ENCODE data around the gene POC1A.
A peak's percentile ranks its signal among the peaks of the same experiment; 100 is the strongest.

POC1A gene

GRCh38 chr3:52063026-52063723 is 91.0 kb downstream of the POC1A start:
- no peak for DNase-seq (ENCODE audit: low spot score)

DNA sequence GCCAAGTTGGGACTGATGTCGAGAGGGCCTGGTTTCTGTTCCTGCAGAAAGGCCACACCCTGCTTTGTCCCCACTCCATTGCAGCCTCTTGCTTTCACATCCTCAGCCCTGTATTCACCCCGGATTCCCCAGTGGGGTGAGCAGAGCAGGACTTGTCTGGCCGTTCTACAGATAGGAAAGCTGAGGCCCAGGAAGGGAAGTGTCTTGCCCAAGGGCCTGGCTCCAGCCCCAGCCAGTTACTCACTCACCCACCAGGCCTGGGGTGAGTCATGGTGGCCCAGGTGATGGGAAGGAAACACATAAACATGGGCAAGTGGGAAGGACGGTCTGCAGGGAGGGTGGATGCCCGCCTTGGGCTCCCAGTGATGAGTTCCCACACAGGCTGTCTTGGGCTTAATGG is 91.7 kb downstream of the POC1A start:
- DNase-seq (ENCODE audit: low spot score), result no peak

GRCh38 chr3:52061121-52061910 is 92.9 kb downstream of the POC1A start:
- no peak for DNase-seq (ENCODE audit: low spot score)

DNA sequence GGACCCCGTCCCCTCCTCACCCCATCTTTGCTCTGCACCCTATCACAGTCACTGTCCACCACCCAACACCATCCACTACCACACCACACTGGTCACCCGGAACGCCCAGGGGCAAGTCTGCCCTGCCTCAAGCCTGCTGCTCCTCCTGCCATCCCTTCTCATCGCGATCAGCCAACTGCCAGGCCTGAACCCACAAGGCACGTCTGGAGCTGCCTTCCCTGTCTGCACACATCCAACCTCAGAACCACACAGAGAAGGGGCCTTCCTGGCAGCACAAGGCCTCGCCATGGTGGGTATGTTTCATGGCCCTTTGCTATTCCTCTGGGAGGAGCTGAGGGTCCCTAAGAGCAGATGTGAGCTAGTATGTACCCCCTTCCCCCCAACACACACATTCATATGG is 94.4 kb downstream of the POC1A start:
- no peak for DNase-seq (ENCODE audit: low spot score)

DNA sequence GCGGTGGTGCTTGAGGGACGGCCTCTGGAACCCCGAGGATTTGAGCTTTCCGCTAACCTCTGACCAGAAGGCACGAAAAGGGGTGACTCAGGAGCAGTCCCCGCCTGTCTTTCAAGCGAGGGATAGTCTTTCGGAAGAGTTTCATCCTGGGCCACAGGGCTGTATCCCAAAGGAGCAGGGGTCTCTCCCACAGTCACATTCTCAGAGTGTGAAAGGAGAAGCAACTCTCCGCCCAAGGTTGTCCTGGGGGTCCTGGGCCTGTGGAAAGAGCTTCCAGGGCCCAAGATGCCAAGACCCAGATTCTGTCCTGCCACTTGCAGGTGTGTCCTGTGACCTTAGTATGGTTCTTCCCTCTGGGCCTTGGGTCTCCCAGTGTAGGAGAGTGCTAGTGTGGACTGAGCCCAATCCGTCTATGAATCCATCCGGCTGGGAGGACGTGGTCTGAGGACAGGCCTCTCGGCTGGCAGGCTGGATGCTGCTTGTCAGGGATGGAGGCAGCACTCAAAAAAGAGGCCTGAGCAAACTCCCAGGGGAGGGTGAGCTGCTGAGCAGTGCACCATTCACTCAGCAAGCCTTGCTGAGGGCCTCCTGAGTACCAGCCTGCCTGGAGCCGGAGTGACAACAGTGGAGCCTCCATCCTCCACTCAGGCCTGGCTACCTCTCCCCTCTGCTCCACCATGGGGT is 96.3 kb downstream of the POC1A start:
- DNase-seq (ENCODE audit: low spot score), result no peak

DNA sequence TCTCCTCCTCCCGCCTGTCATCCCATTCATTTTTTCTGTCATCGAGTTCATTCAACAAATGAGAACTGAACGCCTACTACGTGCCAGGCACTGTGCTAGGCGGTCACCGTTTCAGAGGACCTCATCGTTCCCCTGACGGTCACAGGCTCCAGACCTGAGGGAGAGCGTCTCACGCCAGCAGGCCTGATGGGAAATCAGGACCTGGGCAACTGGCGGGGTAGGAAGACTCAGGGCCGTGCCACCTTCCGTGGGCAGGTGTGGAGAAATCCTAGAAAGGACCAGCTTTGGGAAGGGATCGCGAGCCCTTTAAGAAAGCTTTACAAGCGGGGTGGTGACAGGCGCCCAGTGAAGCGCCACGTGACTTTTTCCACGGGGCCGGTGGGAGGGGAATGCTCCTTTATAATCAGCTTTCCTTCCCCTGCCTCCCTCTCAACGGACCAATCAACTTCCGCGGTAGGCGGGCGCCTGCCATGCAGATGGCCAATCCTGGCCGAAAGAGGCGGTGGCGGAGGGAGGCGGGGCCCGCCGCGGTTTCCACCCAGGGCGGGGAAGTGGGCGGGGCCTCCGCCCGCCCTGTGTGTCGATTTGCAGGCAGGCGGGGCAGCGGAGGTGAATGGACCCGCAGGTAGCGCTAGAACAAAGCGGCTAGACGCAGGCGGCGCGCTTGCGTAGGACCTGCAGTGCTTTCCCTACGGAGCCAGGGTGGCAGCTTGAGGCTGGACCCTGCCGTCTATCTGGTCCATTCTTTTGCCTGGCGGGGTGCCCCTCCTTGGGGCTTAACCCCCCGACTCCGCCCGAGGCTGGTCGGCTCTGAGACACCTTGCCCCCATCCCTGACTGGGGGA is 97.0 kb downstream of the POC1A start:
- DNase-seq (ENCODE audit: low spot score), result peak; percentile 100

- peak; percentile 83 for DNase-seq (ENCODE audit: low spot score)
Observed at GRCh38 chr3:52056521-52056967, 97.7 kb downstream of the POC1A start, which contains the start of gene DUSP7. Gene DUSP7 (minus strand): TSS chr3:52056571. CDS start chr3:52056366, 205 bp downstream.

DNA sequence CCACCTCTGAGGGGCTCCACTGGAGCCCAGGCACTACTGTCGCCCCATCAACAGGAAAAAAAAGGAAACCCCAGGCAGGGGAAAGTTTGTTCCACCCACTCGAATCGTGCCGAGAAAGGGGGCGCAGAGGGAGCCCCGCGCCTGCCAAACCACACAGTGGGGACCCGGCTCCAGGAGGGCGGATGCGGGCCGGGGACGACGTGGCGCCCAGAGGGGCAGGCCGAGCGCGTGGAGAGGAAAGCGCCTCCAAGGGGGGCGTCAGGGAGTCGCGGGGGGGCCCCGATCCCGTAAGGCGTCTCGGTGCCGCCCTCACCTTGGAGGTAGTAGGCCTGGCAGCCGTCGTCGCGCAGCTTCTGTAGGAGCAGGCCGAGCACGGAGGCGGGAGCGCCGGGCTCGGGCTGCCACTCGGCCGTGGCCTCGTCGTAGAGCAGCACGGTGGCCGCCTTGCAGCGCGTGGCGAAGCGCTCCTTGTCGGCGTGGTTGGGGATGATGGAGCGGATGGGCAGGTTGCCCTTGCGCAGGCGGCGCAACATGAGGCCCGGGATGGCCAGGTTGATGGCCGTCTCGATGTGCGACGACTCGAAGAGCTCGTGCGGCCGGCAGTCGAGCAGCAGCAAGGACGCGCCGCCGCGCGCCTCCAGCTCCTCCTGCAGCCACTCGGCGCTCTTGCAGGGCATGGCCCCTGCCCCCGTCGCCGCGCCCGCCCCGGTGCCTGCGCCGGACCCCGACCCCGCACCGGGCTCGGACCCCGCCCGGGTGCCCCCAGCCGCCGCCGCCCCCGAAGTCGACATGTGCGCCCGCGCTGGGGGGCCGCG is 98.5 kb downstream of the POC1A start:
- DNase-seq (ENCODE audit: low spot score), result no peak

DNA sequence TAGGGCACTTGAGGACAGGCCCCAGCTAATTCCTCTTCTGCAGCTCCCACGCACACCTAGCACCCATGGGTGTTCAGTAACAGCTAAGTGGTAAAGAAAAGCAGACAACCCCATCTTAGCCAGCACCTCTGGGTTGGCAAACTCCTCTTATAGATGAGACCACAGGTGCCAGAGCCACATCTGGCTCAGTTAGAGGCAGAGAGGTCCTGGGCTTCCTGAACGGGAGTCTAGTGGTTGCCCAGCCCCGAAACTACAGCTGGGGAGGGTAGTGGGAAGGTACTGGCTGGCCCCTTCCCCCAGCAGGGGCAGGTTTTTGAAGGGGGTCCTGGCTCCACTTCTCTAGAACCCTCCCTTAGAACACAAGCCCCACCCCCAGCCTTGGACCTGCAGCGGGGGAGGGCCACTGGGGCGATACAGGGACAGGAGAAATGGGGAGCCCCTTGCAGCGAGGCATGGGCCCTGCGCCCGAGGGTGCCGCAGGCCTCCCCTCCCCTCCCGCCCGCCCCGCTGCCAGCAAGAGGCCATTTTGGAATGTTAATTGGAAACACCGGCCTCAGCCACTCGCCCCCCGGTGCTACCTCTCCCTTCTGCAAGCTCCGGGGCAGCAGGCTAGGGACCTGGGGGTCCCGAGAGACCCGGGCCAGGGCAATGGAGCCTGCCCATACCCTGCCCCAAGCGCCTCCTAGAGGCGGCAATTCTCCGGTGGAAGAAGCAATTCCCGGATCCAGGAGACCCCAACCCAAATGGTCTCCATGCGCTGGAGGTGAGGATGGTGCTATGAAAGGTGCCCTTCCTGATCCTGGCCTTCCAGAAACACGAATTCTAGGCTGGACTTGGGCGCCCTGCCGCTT is 99.3 kb downstream of the POC1A start:
- DNase-seq (ENCODE audit: low spot score), result no peak

DNA sequence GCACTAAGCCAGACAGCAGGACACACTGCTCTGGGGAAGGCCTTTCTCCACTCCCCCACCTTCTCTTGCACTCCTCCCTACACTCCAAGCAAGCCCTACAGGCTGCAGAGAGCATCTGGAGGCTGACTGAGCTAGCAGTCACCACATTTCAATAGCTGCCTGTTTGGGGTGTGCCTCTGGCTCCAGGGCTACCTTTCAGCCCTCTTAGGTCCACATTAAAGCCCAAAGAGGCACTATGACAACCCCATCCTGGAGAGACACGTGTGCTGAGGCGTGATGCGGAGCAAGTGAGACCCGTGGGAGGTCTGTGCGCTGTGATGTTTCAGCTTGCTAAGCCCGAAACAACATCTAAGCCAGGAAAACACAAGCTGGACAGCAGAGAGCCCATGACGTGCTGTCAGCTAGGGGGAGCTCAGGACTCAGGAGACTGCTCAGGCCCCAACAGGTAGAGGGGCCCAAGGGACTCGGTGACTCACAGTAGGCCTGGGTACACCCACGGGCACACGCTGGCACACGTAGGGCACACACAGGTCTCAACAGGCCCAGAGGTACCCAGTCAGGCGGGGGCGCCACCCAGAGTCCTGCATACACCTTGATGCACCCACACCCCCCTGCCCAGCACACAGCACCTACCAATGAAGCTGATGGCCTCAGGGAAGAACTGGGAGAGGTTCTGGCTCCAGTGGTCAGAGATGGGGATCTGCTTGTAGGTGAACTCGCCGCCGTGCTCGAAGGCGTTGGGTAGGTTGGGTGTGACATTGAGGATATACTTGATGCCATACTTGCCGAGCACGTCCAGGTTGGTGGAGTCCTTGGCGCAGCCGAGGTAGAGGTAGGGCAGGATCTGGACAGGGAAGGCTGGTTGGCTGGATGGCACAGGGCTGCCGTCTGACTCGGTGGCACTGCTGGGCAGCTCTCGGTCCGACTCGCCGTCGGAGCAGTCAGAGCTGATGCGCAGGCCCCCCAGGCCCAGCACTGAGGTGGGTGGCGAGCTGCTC is 100.6 kb downstream of the POC1A start:
- no peak for DNase-seq (ENCODE audit: low spot score)

- DNase-seq (ENCODE audit: low spot score), result peak; percentile 85
Observed at GRCh38 chr3:52052831-52053306, 101.4 kb downstream of the POC1A start.

GRCh38 chr3:52051444-52051843 is 102.8 kb downstream of the POC1A start:
- no peak for DNase-seq (ENCODE audit: low spot score)

- no peak for DNase-seq (ENCODE audit: low spot score)
Observed at GRCh38 chr3:52050571-52050970, 103.7 kb downstream of the POC1A start.

DNA sequence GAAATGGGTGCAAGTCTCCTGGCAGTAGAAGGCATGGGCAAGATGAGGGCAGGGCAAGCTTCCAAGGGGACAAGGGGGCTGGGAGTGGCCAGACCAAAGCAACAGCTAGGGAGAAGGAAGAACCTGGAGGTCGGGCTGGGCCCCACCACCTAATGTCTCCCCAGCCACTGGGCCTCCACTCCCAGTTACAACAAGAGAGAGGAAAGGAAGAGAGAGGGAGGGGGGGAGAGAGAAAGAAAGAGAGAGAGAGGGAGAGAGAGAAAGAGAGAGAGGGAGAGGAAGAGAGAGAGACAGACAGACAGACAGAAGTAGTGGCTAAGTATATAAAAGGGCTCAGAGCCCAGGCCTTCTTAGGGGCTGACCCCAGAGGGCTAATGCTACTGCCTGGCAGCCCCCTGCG is 104.7 kb downstream of the POC1A start:
- no peak for DNase-seq (ENCODE audit: low spot score)

DNA sequence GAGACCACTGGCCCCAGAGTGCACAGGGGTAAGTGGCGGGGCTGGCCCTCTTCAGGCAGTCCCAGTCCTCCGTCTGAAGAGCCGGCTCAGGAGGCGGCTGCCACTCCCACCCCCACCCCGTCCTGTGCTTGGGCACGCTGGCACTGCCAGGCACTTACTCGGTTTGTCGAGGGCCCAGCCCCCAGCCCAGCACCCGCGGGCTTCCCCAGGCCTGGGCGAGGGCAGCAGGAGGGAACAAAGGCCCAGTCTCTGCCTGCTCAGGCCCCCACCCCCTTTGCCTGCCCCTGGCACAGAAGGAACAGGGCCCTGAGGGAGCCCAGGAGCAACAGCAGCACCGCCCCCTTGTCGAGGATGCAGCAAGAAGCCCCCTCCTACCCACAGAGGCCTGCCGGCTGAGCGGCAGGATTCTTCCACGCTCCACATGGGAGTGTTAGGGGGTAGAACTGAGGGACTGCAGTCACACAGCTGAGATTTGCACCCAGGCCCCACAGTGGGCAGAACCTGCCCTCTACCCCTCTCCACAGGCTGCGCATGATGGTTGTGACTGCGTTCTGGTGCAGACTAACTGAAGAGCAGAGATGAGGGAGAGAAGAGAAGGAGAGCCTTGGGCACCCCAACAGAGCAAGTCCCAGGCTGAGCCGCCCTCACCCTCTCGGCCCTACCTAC is 106.8 kb downstream of the POC1A start:
- DNase-seq (ENCODE audit: low spot score), result peak; percentile 97

GRCh38 chr3:52046902-52047239 is 107.4 kb downstream of the POC1A start:
- DNase-seq (ENCODE audit: low spot score), result no peak

- peak; percentile 77 for DNase-seq (ENCODE audit: low spot score)
Observed at GRCh38 chr3:52046186-52046901, 107.9 kb downstream of the POC1A start.
